Fibroblast of lung (primary cell): Measurements from ENCODE around the gene RAD18.

Experiments
- CTCF ChIP-seq, 2 donors: IDR thresholded peaks in 1 of 2; conservative IDR thresholded peaks in 1 of 2; 1 replicate in 1 of 2; 2 replicates in 1 of 2; pipeline ENCODE4 v1.5.1; 2011 to 2012; ENCODE audit warnings: low read length in 2 of 2, control low read depth in 1 of 2, inconsistent platforms in 1 of 2, low read depth in 1 of 2, mild to moderate bottlenecking in 1 of 2
- EZH2 ChIP-seq: IDR thresholded peaks from 2 replicates; pipeline ENCODE4 v1.5.1; 2012; ENCODE audit warnings: low read length, control low read depth, mild to moderate bottlenecking; ENCODE audit errors: missing control alignments

DNA sequence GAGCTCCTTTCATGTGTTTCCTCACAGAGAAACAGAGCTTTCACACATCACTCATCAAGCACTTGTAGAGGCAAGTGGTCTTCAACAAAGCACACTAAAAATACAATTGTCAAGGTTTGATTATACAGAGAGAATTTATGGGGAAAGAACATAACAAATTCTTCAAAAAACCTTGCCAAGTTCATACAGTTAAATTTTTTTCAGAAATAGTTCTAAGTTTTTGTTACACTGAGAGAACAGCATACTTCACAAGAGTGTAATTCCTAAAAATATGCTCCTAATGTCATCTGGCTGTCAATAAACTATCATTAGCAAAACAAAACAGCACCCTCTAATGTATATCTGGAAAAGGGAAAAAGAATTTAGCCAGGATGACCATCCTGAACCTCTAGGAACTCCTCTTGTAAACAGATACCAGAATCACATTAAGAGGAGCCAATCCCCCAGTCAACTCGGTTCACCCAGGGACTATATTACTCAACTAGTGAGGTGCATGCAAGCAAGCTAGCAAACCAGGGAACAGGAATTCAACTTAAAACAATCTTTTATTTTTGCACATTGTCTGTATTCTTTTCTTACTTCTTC, 63.3 kb downstream of the RAD18 start:
- TF ChIP-seq CTCF (conservative IDR thresholded peaks at IDR 0.05 in 1 of 2, IDR thresholded peaks at IDR 0.05 in 1 of 2; ENCODE audit: low read depth in 1 of 2, low read length in 2 of 2), result no peak
- TF ChIP-seq EZH2, result no peak
